ENCODE results near the gene KDM4B. TPM values are rescaled to one million over a fixed set of nuclear protein-coding genes. Genes with fewer than 3 reads are reported as not detected.
A peak's percentile ranks its signal among the peaks of the same experiment; 100 is the strongest.

KDM4B gene
- total and polyA plus RNA-seq, 10 of the 15 experiments (the other 5 are each of a cell fraction or from before 2014, with no cell fraction given): 0.47 to 49.6 (median 16.2) TPM

- ChIA-PET CTCF (no interaction called here), RAD21 (ENCODE audit: unreplicated experiment) (no interaction called here), POLR2A (no interaction called here), SMC1A (ENCODE audit: uncharacterized antibody, unreplicated experiment) (no interaction called here)
- Histone ChIP-seq H3K27me3 (replicated peaks in 1 of 2; ENCODE audit: control insufficient read depth in 2 of 2, insufficient read depth in 2 of 2, low read length in 1 of 2) (no peaks in the 10 kb centered on the region), H3K27ac (ENCODE audit: control insufficient read depth, insufficient read depth) (no peak overlapping the region), H3K4me2 (ENCODE audit: control insufficient read depth, insufficient read depth) (no peak overlapping the region), H3K36me3 (ENCODE audit: control insufficient read depth in 2 of 2, insufficient read depth in 2 of 2, low read length in 1 of 2) (peaks cover 0 to 8% of the 10 kb centered on the region in 2 experiments; a peak in 1 of 4 replicates), H3K9ac (ENCODE audit: control insufficient read depth, insufficient read depth, low read length) (no peak overlapping the region), H3K9me3 (replicated peaks; ENCODE audit: control insufficient read depth, insufficient read depth, low read length) (no peaks in the 10 kb centered on the region), H4K20me1 (ENCODE audit: control insufficient read depth, insufficient read depth) (peaks cover 8% of the 10 kb centered on the region), H2AFZ (ENCODE audit: control insufficient read depth, low read depth, low read length) (no peak overlapping the region), H3K4me3 (no peak overlapping the region), H3K79me2 (ENCODE audit: control insufficient read depth, insufficient read depth, low read length) (peaks cover 33% of the 10 kb centered on the region), H3K4me1 (ENCODE audit: control insufficient read depth, insufficient read depth, low read length) (peaks cover 3% of the 10 kb centered on the region; the same call in 1 of the 2 replicates)
- BruUV-seq (replicated peaks): no TSS peak
- in situ Hi-C loops (cut with MboI): no loop called here
- TF ChIP-seq DPF2 (IDR thresholded peaks at IDR 0.05) (no peak), SMAD1 (IDR thresholded peaks at IDR 0.05; ENCODE audit: low read depth, partially characterized antibody) (no peak), NFIC (IDR thresholded peaks at IDR 0.05; ENCODE audit: low read depth, low read length) (no peak), TCF7 (IDR thresholded peaks at IDR 0.05; ENCODE audit: borderline replicate concordance) (no peak), NBN (IDR thresholded peaks at IDR 0.05) (no peak), PAX5 (IDR thresholded peaks at IDR 0.05; ENCODE audit: borderline replicate concordance, low read depth, low read length) (no peak), KLF5 (IDR thresholded peaks at IDR 0.05; ENCODE audit: partially characterized antibody) (no peak), E2F4 (IDR thresholded peaks at IDR 0.05; ENCODE audit: low read depth, low read length) (no peak)
- no peak for DNase-seq (ENCODE audit: low read depth, low spot score)
- 98% methylated on average over 7 of the region's 7 CpGs for WGBS (ENCODE audit: insufficient coverage, insufficient replicate concordance, low lambda C conversion rate, missing lambda C conversion rate)
- no peak for FAIRE-seq
- ATAC-seq: no peak
- intact Hi-C loops (cut with micrococcal nuclease; ENCODE audit: unreplicated experiment): no loop called here
Observed at GRCh38 chr19:4984106-4984380, 15.1 kb downstream of the KDM4B start.

GRCh38 chr19:4984438-4984990 is 15.6 kb downstream of the KDM4B start:
- Histone ChIP-seq H3K4me3 (no peak overlapping the region), H2AFZ (ENCODE audit: control insufficient read depth, low read depth, low read length) (no peak overlapping the region), H3K36me3 (ENCODE audit: control insufficient read depth in 2 of 2, insufficient read depth in 2 of 2, low read length in 1 of 2) (peaks cover 0 to 8% of the 10 kb centered on the region in 2 experiments; a peak in 1 of 4 replicates), H3K27me3 (replicated peaks in 1 of 2; ENCODE audit: control insufficient read depth in 2 of 2, insufficient read depth in 2 of 2, low read length in 1 of 2) (no peaks in the 10 kb centered on the region), H3K4me2 (ENCODE audit: control insufficient read depth, insufficient read depth) (no peak overlapping the region), H3K9me3 (replicated peaks; ENCODE audit: control insufficient read depth, insufficient read depth, low read length) (no peaks in the 10 kb centered on the region), H3K27ac (ENCODE audit: control insufficient read depth, insufficient read depth) (no peak overlapping the region), H3K4me1 (ENCODE audit: control insufficient read depth, insufficient read depth, low read length) (peaks cover 3% of the 10 kb centered on the region; the same call in 1 of the 2 replicates), H4K20me1 (ENCODE audit: control insufficient read depth, insufficient read depth) (peaks cover 8% of the 10 kb centered on the region), H3K9ac (ENCODE audit: control insufficient read depth, insufficient read depth, low read length) (no peak overlapping the region), H3K79me2 (ENCODE audit: control insufficient read depth, insufficient read depth, low read length) (peaks cover 29% of the 10 kb centered on the region)
- intact Hi-C loops (cut with micrococcal nuclease; ENCODE audit: unreplicated experiment): no loop called here
- ATAC-seq: no peak
- no peak for FAIRE-seq
- CTCF ChIA-PET: no interaction called here
- in situ Hi-C loops (cut with MboI): no loop called here
- 92% methylated on average over 18 of the region's 18 CpGs for WGBS (ENCODE audit: insufficient coverage, insufficient replicate concordance, low lambda C conversion rate, missing lambda C conversion rate)
- RAD21 ChIA-PET (ENCODE audit: unreplicated experiment): no interaction called here
- TSS peak; percentile 29 for BruUV-seq (replicated peaks)
- SMC1A ChIA-PET (ENCODE audit: uncharacterized antibody, unreplicated experiment): no interaction called here
- no peak for DNase-seq (ENCODE audit: low read depth, low spot score)
- POLR2A ChIA-PET: no interaction called here
- TF ChIP-seq SMAD5 (IDR thresholded peaks at IDR 0.05; ENCODE audit: low read depth) (no peak), E4F1 (IDR thresholded peaks at IDR 0.05; ENCODE audit: borderline replicate concordance, partially characterized antibody) (no peak), NFYB (IDR thresholded peaks at IDR 0.05; ENCODE audit: insufficient read depth, low read depth, low read length) (no peak), ZNF207 (IDR thresholded peaks at IDR 0.05; ENCODE audit: borderline replicate concordance) (no peak), NFYA (IDR thresholded peaks at IDR 0.05; ENCODE audit: borderline replicate concordance, low read depth, low read length) (no peak), BACH1 (IDR thresholded peaks at IDR 0.05; ENCODE audit: borderline replicate concordance) (no peak), ZZZ3 (IDR thresholded peaks at IDR 0.05; ENCODE audit: control insufficient read depth, insufficient read length, low read depth) (no peak), CBX5 (IDR thresholded peaks at IDR 0.05; ENCODE audit: low read depth) (no peak)

Measured in GM12878 (cell line).